A204.1 (cell line): ENCODE results near the gene ACBD3.

ENCODE experiments used
- FAIRE-seq: peaks from 2 replicates; lab custom pipeline; 2012; peaks lifted over from hg19 to GRCh38; lab: Jason Lieb, UNC

The ACBD3 gene

DNA sequence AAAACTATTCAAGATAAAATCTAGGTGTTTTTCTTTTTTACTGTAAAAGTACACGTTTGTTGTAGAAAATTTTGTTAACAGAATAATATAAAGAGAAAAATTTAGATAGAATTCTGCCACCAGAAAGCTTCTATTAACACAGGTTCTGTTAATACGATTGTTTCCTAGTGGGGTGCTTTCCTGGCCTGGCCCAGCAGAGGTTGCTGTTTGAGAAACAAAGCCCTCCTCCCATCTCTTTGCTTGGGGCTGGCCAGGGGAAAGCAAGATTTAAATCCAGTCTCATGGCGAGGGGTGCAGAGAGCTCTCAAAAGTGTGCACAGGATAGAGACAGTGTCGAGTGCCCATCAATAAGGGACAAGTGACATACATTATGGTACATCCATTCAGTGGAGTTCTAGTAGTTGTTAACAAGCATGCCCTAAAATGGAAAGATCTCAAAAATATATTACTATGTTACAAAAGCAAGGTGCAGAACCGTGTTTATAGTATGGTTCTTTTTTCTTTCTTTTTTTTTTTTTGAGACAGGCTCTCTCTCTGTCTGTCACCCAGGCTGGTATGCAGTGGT, 14.6 kb upstream of the ACBD3 start:
- FAIRE-seq: no peak

GRCh38 chr1:226199971-226200370, 13.4 kb upstream of the ACBD3 start:
- FAIRE-seq: no peak

DNA sequence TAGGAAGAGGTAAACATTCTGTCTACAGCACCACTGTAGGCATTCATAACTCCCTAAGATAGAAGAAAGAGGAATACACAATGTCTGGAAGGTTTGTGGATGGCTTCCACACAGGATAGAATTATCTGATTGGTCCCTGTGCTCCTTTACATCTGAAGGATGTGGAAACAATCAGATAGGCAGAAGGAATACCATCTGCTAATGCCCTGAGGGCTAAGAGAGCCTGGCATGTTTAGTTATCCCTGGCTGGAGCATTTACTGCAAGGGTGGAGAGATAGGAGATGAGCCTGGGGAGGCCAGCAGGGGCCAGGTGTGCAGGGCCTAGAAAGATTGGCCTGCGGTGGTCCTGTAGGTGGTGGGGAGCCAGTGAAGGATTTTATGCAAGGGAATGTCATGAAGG, 8.6 kb upstream of the ACBD3 start:
- no peak for FAIRE-seq

DNA sequence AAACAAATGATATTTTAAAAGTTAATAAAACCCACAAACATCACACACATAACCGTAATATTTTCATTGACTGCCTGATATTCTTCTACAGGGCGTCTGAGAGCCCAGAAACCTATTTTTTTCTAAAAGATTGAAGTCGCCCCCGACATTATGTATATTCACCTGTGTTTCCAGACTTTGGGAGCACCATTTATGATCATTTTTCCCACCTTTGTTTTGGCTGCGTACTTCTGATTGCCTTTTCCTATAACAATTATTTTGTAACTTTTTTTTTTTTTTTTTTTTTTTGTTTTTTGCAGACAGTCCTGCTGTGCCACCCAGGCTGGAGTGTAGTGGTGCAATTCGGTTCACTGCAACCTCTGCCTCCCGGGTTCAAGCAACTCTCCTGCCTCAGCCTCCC, 839 bp upstream of the ACBD3 start:
- no peak for FAIRE-seq

GRCh38 chr1:226187019-226187322, 430 bp upstream of the ACBD3 start:
- no peak for FAIRE-seq

DNA sequence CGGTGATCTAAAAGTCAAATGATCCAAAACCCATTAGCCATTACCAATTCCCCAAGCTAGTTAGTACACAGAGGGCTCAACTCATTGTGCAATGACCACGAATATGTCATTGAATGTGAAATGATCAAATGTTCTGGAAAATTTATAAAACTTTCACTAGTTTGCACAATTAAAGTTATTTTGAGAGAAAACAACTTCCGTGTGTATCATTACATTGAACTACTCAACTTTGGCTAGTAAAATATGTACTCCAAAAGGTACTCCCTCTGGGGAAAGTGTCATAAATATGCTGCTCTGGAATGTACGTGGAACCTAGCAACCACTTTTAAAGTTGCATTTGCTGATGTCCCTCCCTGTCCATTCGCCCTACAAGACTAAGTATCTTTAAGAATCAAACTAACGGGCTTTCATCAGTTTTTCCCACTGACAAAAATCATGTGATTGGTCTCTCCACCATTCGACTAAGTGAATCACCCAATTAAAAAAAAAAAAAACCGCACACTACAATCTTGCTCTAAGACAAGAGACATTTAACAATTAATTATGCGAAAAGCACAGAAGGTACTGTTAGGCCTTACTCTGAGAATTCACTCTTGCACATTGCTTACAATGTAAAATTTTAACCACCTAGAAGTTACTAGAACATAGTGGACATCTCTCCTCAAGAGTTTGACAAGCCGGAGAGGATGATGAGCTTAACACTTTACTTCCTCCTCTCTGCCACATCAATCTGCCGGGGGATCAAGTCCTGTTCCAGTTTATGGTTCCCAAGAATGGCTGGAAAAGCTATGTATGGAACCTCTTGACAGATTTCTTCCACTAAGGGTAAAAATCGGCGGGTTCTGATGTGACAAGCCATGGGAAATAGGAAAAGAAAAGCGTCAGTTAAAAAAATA, 1.2 kb downstream of the ACBD3 start:
- no peak for FAIRE-seq

DNA sequence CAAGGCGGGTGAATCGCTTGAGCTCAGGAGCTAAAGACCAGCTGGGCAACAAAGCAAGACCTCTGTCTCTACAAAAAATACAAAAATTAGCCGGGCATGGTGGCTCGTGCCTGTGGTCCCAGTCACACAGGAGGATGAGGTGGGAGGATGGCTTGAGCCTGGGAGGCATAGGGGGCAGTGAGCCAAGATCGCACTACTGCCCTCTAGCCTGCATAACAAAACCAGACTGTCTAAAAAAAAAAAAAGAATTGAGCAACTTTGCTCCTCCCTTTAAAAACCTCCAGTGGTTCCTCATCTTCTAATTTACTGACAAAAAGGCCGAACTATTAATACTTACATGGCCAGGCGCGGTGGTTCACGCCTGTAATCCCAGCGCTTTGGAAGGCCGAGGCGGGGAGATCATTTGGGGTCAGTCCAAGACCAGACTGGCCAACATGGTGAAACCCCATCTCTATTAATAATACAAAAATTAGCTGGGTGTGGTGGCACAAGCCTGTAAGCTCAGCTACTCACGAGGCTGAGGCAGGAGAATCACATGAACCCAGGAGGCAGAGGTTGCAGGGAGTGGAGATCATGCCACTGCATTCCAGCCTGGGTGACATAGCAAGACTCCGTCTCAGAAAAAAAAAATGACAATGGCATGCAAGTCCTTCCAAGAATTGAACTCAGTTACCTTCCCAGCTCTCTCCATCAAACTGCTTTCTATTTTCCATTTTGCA, 4.4 kb downstream of the ACBD3 start:
- FAIRE-seq: no peak

GRCh38 chr1:226176870-226177269, 9.7 kb downstream of the ACBD3 start:
- no peak for FAIRE-seq

- no peak for FAIRE-seq
Measured at GRCh38 chr1:226172589-226172988, 14.0 kb downstream of the ACBD3 start.

- no peak for FAIRE-seq
Measured at GRCh38 chr1:226166341-226166740, 20.2 kb downstream of the ACBD3 start.

- FAIRE-seq: no peak
Measured at GRCh38 chr1:226164154-226164553, 22.4 kb downstream of the ACBD3 start.

GRCh38 chr1:226162898-226163297, 23.6 kb downstream of the ACBD3 start:
- FAIRE-seq: no peak

DNA sequence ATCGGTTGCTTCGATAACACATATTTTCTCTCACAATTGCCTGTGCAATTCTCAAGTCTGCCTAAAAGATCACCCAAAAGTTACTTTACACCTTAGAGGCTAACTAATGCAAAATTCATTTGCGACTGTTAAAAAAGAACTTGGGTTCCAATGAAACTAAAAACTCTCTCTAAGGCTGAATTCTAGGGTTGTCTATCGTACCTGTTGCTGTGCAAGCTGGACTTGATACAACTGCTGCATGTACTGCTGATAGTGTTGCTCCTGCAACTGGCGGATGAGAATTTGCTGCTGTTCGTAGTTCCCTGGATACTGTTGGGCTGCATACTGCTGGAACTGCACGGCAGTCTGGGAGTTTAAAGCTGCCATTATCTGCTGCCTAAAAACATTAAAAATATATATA, 27.6 kb downstream of the ACBD3 start:
- FAIRE-seq: no peak

- FAIRE-seq: no peak
Measured at GRCh38 chr1:226158457-226158856, 28.1 kb downstream of the ACBD3 start.

GRCh38 chr1:226157761-226158316, 28.7 kb downstream of the ACBD3 start:
- no peak for FAIRE-seq

- no peak for FAIRE-seq
Measured at GRCh38 chr1:226154593-226154992, 31.9 kb downstream of the ACBD3 start.

GRCh38 chr1:226149806-226150205, 36.7 kb downstream of the ACBD3 start:
- FAIRE-seq: no peak

- FAIRE-seq: no peak
Measured at GRCh38 chr1:226148121-226148648, 38.4 kb downstream of the ACBD3 start.

DNA sequence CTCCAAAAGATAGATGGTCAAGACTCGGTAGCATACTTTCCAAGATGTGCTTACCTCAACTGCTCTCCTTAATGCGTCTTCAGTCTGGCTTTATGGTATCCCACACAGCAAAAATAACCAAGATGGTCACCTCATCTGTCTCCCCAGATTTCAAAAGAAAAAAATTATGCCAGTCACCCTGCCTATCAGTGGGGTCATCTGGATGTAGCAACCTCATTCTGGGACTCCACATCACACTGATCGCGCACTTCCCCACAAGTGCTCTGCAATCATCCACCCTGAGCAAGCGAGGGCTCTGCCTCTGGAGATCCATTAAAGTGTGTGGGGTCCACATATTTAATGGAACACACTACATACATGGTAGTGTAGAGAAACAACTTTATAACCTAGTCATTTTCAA, 42.5 kb downstream of the ACBD3 start:
- no peak for FAIRE-seq

GRCh38 chr1:226135709-226136108, 50.8 kb downstream of the ACBD3 start:
- FAIRE-seq: no peak

DNA sequence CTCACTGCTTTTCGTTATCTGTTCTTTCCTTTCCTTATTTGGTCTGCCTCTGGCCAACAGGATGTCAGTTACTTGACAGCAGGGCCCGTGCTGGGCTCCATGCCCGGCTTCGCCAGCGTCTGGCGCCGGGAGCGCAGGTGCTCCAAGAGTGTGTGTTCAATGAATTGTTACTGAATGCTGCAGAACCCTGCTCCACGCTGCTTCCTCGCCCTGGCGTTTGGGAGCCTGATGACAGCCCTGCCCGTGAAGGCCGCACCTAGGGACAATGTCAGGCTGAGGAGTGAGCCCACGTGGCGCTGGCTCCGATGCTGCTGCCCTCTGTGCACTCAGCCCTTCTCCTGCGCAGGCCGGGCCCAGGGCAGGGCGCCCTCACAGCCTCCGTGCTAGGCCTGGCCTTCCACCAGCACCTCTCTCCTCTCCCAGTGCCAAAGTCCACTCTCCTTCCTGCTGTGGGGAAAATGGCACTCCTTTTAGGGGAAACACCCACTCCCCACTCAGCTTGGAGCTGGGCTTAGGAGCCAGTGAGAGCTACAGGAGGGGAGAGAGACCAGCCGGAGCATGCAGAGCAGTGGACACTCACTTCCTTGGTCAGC, 51.4 kb downstream of the ACBD3 start:
- no peak for FAIRE-seq
